ENCODE data around the gene CORIN.

CORIN gene

GRCh38 chr4:47842985-47843384 is 5.1 kb upstream of the CORIN start:
- H3K27me3 ChIP-seq (ENCODE audit: low read length), result no peaks in the 10 kb centered on the region
- no peak for TF ChIP-seq EZH2phosphoT487 (conservative IDR thresholded peaks at IDR 0.05; ENCODE audit: low read length)
- TF ChIP-seq, protein P1, sequence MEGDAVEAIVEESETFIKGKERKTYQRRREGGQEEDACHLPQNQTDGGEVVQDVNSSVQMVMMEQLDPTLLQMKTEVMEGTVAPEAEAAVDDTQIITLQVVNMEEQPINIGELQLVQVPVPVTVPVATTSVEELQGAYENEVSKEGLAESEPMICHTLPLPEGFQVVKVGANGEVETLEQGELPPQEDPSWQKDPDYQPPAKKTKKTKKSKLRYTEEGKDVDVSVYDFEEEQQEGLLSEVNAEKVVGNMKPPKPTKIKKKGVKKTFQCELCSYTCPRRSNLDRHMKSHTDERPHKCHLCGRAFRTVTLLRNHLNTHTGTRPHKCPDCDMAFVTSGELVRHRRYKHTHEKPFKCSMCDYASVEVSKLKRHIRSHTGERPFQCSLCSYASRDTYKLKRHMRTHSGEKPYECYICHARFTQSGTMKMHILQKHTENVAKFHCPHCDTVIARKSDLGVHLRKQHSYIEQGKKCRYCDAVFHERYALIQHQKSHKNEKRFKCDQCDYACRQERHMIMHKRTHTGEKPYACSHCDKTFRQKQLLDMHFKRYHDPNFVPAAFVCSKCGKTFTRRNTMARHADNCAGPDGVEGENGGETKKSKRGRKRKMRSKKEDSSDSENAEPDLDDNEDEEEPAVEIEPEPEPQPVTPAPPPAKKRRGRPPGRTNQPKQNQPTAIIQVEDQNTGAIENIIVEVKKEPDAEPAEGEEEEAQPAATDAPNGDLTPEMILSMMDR (IDR thresholded peaks at IDR 0.05; ENCODE audit: insufficient read depth, low read length, poor library complexity, severe bottlenecking), result no peak
- no peak overlapping the region for H3K9ac ChIP-seq (ENCODE audit: low read length)
- H3K79me2 ChIP-seq (ENCODE audit: insufficient read depth, low read length), result no peaks in the 10 kb centered on the region
- peaks cover 11% of the 10 kb centered on the region; the same call in 1 of the 2 replicates for H3K36me3 ChIP-seq (ENCODE audit: low read length)
- no peak overlapping the region for H3K27ac ChIP-seq (ENCODE audit: low read depth, low read length)
- peaks cover 23% of the 10 kb centered on the region for H3F3A ChIP-seq (ENCODE audit: insufficient read depth)
- no peak overlapping the region for H3K4me2 ChIP-seq (ENCODE audit: low read depth, low read length, poor library complexity, severe bottlenecking)
- H3K9me3 ChIP-seq (ENCODE audit: insufficient read depth, low read length), result no peaks in the 10 kb centered on the region
- no peaks in the 10 kb centered on the region for H3K9me2 ChIP-seq (replicated peaks; ENCODE audit: insufficient read depth, low read length)
- H2AFZ ChIP-seq (ENCODE audit: low read depth, low read length, severe bottlenecking), result no peak overlapping the region
- H4K20me1 ChIP-seq (ENCODE audit: low read depth, low read length), result no peaks in the 10 kb centered on the region
- no peak overlapping the region for H3K4me3 ChIP-seq (ENCODE audit: insufficient read depth, low read length, poor library complexity, severe bottlenecking)

DNA sequence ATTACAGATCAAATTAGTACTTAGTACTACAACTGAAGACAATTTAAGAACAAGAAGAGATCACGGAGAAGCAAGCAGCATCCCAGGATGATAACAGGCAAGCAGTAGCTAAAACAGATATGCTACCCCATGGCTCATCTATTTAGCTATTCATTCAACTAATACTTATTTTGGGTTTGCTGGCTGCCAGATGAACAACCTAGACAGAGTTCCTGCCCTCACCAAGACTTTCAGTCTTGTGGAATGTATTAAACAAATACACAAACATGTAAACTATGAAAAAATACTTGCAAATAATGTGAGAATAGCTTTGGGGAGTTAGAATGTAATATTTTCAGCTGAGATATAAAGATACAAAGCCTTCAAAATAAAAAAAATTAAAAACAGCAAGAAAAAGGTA is 2.4 kb upstream of the CORIN start:
- H3K4me3 ChIP-seq (ENCODE audit: insufficient read depth, low read length, poor library complexity, severe bottlenecking), result no peak overlapping the region
- H4K20me1 ChIP-seq (ENCODE audit: low read depth, low read length), result no peaks in the 10 kb centered on the region
- H3K4me2 ChIP-seq (ENCODE audit: low read depth, low read length, poor library complexity, severe bottlenecking), result no peak overlapping the region
- H3K9me2 ChIP-seq (replicated peaks; ENCODE audit: insufficient read depth, low read length), result no peaks in the 10 kb centered on the region
- H3F3A ChIP-seq (ENCODE audit: insufficient read depth), result peaks cover 25% of the 10 kb centered on the region
- no peak overlapping the region for H3K27ac ChIP-seq (ENCODE audit: low read depth, low read length)
- no peaks in the 10 kb centered on the region for H3K27me3 ChIP-seq (ENCODE audit: low read length)
- no peak overlapping the region for H2AFZ ChIP-seq (ENCODE audit: low read depth, low read length, severe bottlenecking)
- no peaks in the 10 kb centered on the region for H3K9me3 ChIP-seq (ENCODE audit: insufficient read depth, low read length)
- no peak overlapping the region for H3K9ac ChIP-seq (ENCODE audit: low read length)
- TF ChIP-seq EZH2phosphoT487 (conservative IDR thresholded peaks at IDR 0.05; ENCODE audit: low read length), result no peak
- TF ChIP-seq, protein P1 (IDR thresholded peaks at IDR 0.05; ENCODE audit: insufficient read depth, low read length, poor library complexity, severe bottlenecking), result no peak
- no peaks in the 10 kb centered on the region for H3K79me2 ChIP-seq (ENCODE audit: insufficient read depth, low read length)
- no peaks in the 10 kb centered on the region; the same call in 1 of the 2 replicates for H3K36me3 ChIP-seq (ENCODE audit: low read length)

GRCh38 chr4:47839259-47839658 is 1.4 kb upstream of the CORIN start:
- Histone ChIP-seq H3K9me3 (ENCODE audit: insufficient read depth, low read length) (no peaks in the 10 kb centered on the region), H3K36me3 (ENCODE audit: low read length) (no peaks in the 10 kb centered on the region; the same call in 1 of the 2 replicates), H3K27ac (ENCODE audit: low read depth, low read length) (no peak overlapping the region), H2AFZ (ENCODE audit: low read depth, low read length, severe bottlenecking) (no peak overlapping the region), H4K20me1 (ENCODE audit: low read depth, low read length) (no peaks in the 10 kb centered on the region), H3K27me3 (ENCODE audit: low read length) (no peaks in the 10 kb centered on the region), H3K9me2 (replicated peaks; ENCODE audit: insufficient read depth, low read length) (no peaks in the 10 kb centered on the region), H3F3A (ENCODE audit: insufficient read depth) (peaks cover 25% of the 10 kb centered on the region), H3K9ac (ENCODE audit: low read length) (no peak overlapping the region), H3K4me2 (ENCODE audit: low read depth, low read length, poor library complexity, severe bottlenecking) (no peak overlapping the region), H3K79me2 (ENCODE audit: insufficient read depth, low read length) (no peaks in the 10 kb centered on the region), H3K4me3 (ENCODE audit: insufficient read depth, low read length, poor library complexity, severe bottlenecking) (no peak overlapping the region)
- TF ChIP-seq, protein P1 (IDR thresholded peaks at IDR 0.05; ENCODE audit: insufficient read depth, low read length, poor library complexity, severe bottlenecking), result no peak
- no peak for TF ChIP-seq EZH2phosphoT487 (conservative IDR thresholded peaks at IDR 0.05; ENCODE audit: low read length)
